ENCODE measurements around the gene CA4. TPM values are rescaled to one million over a fixed set of nuclear protein-coding genes. Genes with fewer than 3 reads are reported as not detected.
"Not testable (repeated sequence)": the region's sequence is repeated elsewhere in the genome, so short reads cannot be mapped to it uniquely, and the experiment has no call there.

CA4 gene
- total and polyA plus RNA-seq, 4 donors: 50.0 to 57.6 (median 57.3) TPM

DNA sequence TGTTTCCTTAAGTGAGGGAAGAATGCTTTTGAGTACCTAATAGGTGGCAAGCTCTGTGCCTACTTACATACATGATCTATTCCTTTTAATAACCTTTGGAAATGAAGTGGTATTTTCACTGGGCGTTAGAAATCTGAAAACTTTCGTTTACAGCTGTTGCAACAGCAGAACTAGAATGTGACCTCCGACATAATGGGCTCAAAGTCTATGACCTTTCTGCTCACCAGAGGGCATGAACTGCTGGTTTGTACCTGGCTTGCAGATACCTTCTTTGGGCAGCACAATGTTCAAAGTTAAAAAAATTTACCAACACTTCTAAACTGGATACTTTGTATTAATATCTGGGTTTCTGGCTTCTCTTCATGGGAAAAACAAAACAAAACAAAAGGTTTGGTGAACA, 24.3 kb downstream of the CA4 start:
- no peak overlapping the region for H3K4me3 ChIP-seq
- no peak overlapping the region for H3K27ac ChIP-seq (ENCODE audit: low read depth in 1 of 2, low read length in 1 of 2)
- no peaks in the 10 kb centered on the region for H3K9me3 ChIP-seq (ENCODE audit: control insufficient read depth in 4 of 4, insufficient read depth in 3 of 4, low read length in 3 of 4)

DNA sequence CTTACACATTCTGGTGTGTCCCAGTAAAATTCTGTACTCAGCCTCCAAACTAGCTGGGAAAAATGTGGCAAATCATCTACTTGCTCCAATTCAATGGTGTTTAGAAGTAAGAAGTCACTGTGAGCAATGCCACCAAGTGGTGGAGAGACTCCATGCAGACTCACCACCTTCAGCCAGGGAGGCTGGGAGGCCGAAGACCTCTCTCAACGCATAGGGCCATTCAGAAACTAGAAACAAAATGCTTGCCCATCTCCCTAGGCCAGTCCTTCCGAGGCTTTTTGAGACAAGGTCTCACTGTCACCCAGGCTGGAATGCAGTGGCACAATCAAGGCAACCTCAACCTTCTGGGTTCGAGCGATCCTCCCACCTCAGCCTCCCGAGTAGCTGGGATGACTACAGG, 25.0 kb downstream of the CA4 start:
- not testable (repeated sequence) for H3K9ac ChIP-seq (ENCODE audit: insufficient read depth in 1 of 2, low read length in 2 of 2); H3K27me3 ChIP-seq (ENCODE audit: control insufficient read depth in 3 of 3, insufficient read depth in 3 of 3, low read length in 2 of 3); H3K27ac ChIP-seq (ENCODE audit: low read depth in 1 of 2, low read length in 1 of 2); H3K36me3 ChIP-seq (ENCODE audit: control insufficient read depth in 4 of 4, insufficient read depth in 4 of 4, low read length in 4 of 4); ATAC-seq (ENCODE audit: insufficient read depth, low FRiP score); H3K9me3 ChIP-seq (ENCODE audit: control insufficient read depth in 4 of 4, insufficient read depth in 3 of 4, low read length in 3 of 4); H3K4me1 ChIP-seq (ENCODE audit: control insufficient read depth in 5 of 5, insufficient read depth in 5 of 5, low read length in 5 of 5); H3K4me3 ChIP-seq
- WGBS, 2 donors: 89 to 95% methylated on average over 6 of the region's 6 CpGs
- DNase-seq: peak in 2 of 3 donors; percentile 25 to 30

More for the DNA sequence above, 24.3 kb downstream of the CA4 start:
- TF ChIP-seq, protein P1, sequence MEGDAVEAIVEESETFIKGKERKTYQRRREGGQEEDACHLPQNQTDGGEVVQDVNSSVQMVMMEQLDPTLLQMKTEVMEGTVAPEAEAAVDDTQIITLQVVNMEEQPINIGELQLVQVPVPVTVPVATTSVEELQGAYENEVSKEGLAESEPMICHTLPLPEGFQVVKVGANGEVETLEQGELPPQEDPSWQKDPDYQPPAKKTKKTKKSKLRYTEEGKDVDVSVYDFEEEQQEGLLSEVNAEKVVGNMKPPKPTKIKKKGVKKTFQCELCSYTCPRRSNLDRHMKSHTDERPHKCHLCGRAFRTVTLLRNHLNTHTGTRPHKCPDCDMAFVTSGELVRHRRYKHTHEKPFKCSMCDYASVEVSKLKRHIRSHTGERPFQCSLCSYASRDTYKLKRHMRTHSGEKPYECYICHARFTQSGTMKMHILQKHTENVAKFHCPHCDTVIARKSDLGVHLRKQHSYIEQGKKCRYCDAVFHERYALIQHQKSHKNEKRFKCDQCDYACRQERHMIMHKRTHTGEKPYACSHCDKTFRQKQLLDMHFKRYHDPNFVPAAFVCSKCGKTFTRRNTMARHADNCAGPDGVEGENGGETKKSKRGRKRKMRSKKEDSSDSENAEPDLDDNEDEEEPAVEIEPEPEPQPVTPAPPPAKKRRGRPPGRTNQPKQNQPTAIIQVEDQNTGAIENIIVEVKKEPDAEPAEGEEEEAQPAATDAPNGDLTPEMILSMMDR (IDR thresholded peaks at IDR 0.05; ENCODE audit: control extremely low read depth, extremely low read depth): no peak
- Histone ChIP-seq H3K36me3 (ENCODE audit: control insufficient read depth in 4 of 4, insufficient read depth in 4 of 4, low read length in 4 of 4) (peaks cover under 1 to 7% (median 5%) of the 10 kb centered on the region in 4 donors), H3K9ac (ENCODE audit: insufficient read depth in 1 of 2, low read length in 2 of 2) (no peak overlapping the region), H3K4me1 (ENCODE audit: control insufficient read depth in 5 of 5, insufficient read depth in 5 of 5, low read length in 5 of 5) (peaks cover 0 to 13% (median 8%) of the 10 kb centered on the region in 5 donors), H3K27me3 (ENCODE audit: control insufficient read depth in 3 of 3, insufficient read depth in 3 of 3, low read length in 2 of 3) (no peaks in the 10 kb centered on the region)
- 64 to 70% methylated on average over 3 of the region's 3 CpGs for WGBS, 2 donors
- ATAC-seq (ENCODE audit: insufficient read depth, low FRiP score): no peak
- no peak for DNase-seq

DNA sequence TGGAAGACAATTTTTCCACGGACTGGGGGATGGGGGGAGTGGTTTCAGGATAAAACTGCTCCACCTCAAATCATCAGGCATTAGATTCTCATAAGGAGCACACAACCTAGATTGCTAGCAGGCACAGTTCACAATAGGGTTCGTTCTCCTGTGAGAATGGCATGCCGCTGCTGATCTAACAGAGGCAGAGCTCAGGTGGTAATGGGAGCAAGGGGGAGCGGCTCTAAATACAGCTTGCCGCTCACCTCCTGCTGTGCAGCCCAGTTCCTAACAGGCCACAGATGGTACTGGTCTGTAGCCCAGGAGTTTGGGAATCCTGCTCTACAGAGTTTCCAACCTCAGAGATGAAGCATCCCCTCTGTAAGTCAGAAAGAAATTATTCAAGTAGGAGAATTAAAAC, 27.0 kb downstream of the CA4 start:
- not testable (repeated sequence) for DNase-seq; H3K9me3 ChIP-seq (ENCODE audit: control insufficient read depth in 4 of 4, insufficient read depth in 3 of 4, low read length in 3 of 4); H3K4me1 ChIP-seq (ENCODE audit: control insufficient read depth in 5 of 5, insufficient read depth in 5 of 5, low read length in 5 of 5); ATAC-seq (ENCODE audit: insufficient read depth, low FRiP score); H3K9ac ChIP-seq (ENCODE audit: insufficient read depth in 1 of 2, low read length in 2 of 2); H3K27ac ChIP-seq (ENCODE audit: low read depth in 1 of 2, low read length in 1 of 2); H3K4me3 ChIP-seq; H3K27me3 ChIP-seq (ENCODE audit: control insufficient read depth in 3 of 3, insufficient read depth in 3 of 3, low read length in 2 of 3)
- WGBS, 2 donors: 94 to 95% methylated on average over 5 of the region's 5 CpGs
- peaks cover 4 to 15% (median 13%) of the 10 kb centered on the region in 4 donors for H3K36me3 ChIP-seq (ENCODE audit: control insufficient read depth in 4 of 4, insufficient read depth in 4 of 4, low read length in 4 of 4)

DNA sequence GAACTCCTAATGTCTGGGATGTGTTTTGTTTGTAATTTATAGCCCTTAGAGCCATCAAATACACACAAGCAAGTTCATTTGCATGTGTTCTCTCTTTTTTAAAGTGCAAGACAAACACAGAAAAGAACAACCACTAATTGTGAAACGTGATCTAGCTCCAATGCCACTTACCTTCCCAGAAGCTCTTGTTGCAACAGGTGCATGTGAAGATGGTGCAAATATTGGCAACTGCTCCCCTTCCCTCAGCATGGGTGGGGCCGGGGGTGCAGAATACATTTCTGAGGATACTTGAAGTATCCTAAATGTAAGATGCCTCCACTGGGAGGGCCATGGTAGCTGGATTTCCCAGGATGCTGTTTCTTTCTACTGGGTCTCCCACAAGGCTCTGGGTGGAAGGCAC, 28.4 kb downstream of the CA4 start:
- peaks cover 4 to 18% (median 15%) of the 10 kb centered on the region in 4 donors for H3K36me3 ChIP-seq (ENCODE audit: control insufficient read depth in 4 of 4, insufficient read depth in 4 of 4, low read length in 4 of 4)
- not testable (repeated sequence) for H3K27me3 ChIP-seq (ENCODE audit: control insufficient read depth in 3 of 3, insufficient read depth in 3 of 3, low read length in 2 of 3); H3K9ac ChIP-seq (ENCODE audit: insufficient read depth in 1 of 2, low read length in 2 of 2); H3K4me3 ChIP-seq; ATAC-seq (ENCODE audit: insufficient read depth, low FRiP score); H3K9me3 ChIP-seq (ENCODE audit: control insufficient read depth in 4 of 4, insufficient read depth in 3 of 4, low read length in 3 of 4); DNase-seq; H3K27ac ChIP-seq (ENCODE audit: low read depth in 1 of 2, low read length in 1 of 2); H3K4me1 ChIP-seq (ENCODE audit: control insufficient read depth in 5 of 5, insufficient read depth in 5 of 5, low read length in 5 of 5)
- 70 to 76% methylated on average over 2 of the region's 2 CpGs for WGBS, 2 donors

DNA sequence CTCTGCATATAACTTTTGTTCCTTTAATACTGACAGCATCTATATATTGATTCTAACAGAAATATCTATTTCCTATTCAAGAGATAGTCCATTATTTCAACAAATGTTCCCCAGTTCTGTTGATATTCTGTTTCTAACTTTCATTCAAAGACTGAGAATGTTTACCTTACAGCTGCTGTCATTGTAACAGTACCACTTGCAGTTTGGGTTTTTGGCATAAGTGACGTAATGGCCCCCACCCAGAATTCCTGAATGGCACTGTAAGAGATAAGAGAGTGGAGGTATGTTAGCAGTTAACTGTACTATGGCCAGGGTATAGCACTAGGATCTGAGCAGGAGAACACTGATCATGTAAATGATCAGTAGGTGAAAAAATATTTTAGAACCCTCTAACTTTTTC, 30.6 kb downstream of the CA4 start:
- 65 to 94% methylated on average over 1 of the region's 1 CpG for WGBS, 2 donors
- H3K36me3 ChIP-seq (ENCODE audit: control insufficient read depth in 4 of 4, insufficient read depth in 4 of 4, low read length in 4 of 4): peaks cover 4 to 24% (median 18%) of the 10 kb centered on the region in 4 donors
- not testable (repeated sequence) for DNase-seq; H3K27me3 ChIP-seq (ENCODE audit: control insufficient read depth in 3 of 3, insufficient read depth in 3 of 3, low read length in 2 of 3); H3K9ac ChIP-seq (ENCODE audit: insufficient read depth in 1 of 2, low read length in 2 of 2); H3K4me1 ChIP-seq (ENCODE audit: control insufficient read depth in 5 of 5, insufficient read depth in 5 of 5, low read length in 5 of 5); ATAC-seq (ENCODE audit: insufficient read depth, low FRiP score); H3K9me3 ChIP-seq (ENCODE audit: control insufficient read depth in 4 of 4, insufficient read depth in 3 of 4, low read length in 3 of 4); H3K4me3 ChIP-seq; H3K27ac ChIP-seq (ENCODE audit: low read depth in 1 of 2, low read length in 1 of 2)

DNA sequence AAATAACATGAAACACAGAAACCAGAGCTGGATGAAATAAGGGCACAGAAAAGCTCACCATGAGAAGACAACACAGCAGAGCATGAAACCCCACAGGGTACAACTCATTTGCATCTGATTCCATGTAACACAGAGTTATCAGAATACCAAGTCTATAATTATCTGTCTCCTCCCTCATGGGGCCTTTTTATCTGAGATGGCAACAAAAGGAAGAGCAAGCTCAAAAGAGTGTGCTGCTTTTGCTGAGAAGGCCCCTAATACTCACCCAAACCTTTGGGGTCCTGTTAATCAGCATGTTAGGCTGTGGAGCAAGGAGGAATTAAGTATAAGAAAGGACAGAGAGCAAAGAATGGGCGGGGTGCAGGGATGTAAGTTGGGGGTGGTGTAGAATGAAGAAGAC, 36.6 kb downstream of the CA4 start:
- not testable (repeated sequence) for H3K27me3 ChIP-seq (ENCODE audit: control insufficient read depth in 3 of 3, insufficient read depth in 3 of 3, low read length in 2 of 3); H3K4me3 ChIP-seq; DNase-seq; H3K9ac ChIP-seq (ENCODE audit: insufficient read depth in 1 of 2, low read length in 2 of 2); H3K9me3 ChIP-seq (ENCODE audit: control insufficient read depth in 4 of 4, insufficient read depth in 3 of 4, low read length in 3 of 4); H3K4me1 ChIP-seq (ENCODE audit: control insufficient read depth in 5 of 5, insufficient read depth in 5 of 5, low read length in 5 of 5); ATAC-seq (ENCODE audit: insufficient read depth, low FRiP score); H3K27ac ChIP-seq (ENCODE audit: low read depth in 1 of 2, low read length in 1 of 2)
- 93 to 100% methylated on average over 1 of the region's 1 CpG for WGBS, 2 donors
- peaks cover 6 to 31% (median 11%) of the 10 kb centered on the region in 4 donors for H3K36me3 ChIP-seq (ENCODE audit: control insufficient read depth in 4 of 4, insufficient read depth in 4 of 4, low read length in 4 of 4)

DNA sequence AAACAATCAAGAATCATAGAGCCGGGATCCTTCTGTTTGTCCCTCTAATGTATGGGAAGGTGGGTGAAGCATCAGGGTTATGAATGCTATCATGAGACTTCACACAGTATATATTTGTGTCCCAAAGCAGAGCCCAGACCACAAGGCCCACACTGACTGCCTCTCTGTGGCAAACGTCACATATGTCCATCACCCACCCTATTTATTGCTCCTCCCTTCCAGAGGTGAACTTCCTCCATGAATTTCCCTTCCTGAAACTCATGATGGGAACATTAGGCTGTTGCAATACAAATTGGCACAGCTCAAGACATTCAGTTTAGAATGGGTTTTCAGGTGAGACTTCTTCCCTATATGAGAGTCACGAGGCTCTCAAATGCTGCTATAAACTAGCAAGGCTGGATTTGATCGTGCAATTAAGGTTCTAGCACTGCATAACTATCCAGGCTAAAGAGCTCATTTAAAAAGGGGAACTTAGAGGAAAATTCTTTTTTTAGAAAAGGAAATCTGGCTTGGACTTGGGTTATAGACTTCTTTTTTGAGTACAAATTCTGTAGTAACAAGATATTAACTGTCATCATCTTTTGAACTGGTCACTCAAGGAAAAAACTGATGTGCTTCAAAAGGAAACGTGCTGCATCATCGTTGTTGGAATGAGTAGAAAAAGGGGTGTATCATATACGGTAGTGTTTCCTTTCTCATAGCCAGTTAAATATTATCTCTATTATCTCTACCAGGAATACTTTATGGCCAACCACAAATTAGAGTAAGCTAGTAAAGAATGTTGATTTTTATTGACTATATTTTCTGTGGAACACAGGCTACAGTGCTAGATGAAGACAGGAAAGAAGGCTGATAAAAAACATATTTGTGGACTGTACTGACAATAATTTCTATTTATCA, 37.3 kb downstream of the CA4 start:
- not testable (repeated sequence) for ATAC-seq (ENCODE audit: insufficient read depth, low FRiP score); H3K9ac ChIP-seq (ENCODE audit: insufficient read depth in 1 of 2, low read length in 2 of 2); H3K4me3 ChIP-seq; H3K27me3 ChIP-seq (ENCODE audit: control insufficient read depth in 3 of 3, insufficient read depth in 3 of 3, low read length in 2 of 3); H3K9me3 ChIP-seq (ENCODE audit: control insufficient read depth in 4 of 4, insufficient read depth in 3 of 4, low read length in 3 of 4); H3K4me1 ChIP-seq (ENCODE audit: control insufficient read depth in 5 of 5, insufficient read depth in 5 of 5, low read length in 5 of 5); H3K27ac ChIP-seq (ENCODE audit: low read depth in 1 of 2, low read length in 1 of 2); DNase-seq
- H3K36me3 ChIP-seq (ENCODE audit: control insufficient read depth in 4 of 4, insufficient read depth in 4 of 4, low read length in 4 of 4): peaks cover 6 to 28% (median 12%) of the 10 kb centered on the region in 4 donors
- WGBS, 2 donors: 38 to 64% methylated on average over 7 of the region's 7 CpGs
